NT2/D1 (cell line): Measurements from ENCODE around the gene CXCR6.

Experiments
- DNase-seq: peaks from one replicate; pipeline ENCODE4 v3.0.0-alpha.2; 2011; ENCODE audit warnings: low read depth, low spot score
- H3K27me3 ChIP-seq: 2 replicates; pipeline ENCODE4 v1.6.0; 2011; ENCODE audit warnings: mild to moderate bottlenecking; ENCODE audit not compliant: insufficient read length, insufficient read depth
- H3K36me3 ChIP-seq: 2 replicates; pipeline ENCODE4 v1.6.1; 2011; ENCODE audit warnings: mild to moderate bottlenecking, low read length, mixed read lengths; ENCODE audit not compliant: insufficient read depth, insufficient read length
- H3K4me1 ChIP-seq: 2 replicates; pipeline ENCODE4 v1.5.1; 2011; ENCODE audit not compliant: insufficient read depth, insufficient read length
- H3K4me3 ChIP-seq: 2 replicates; pipeline ENCODE4 v1.5.1; 2011; ENCODE audit warnings: low read depth; ENCODE audit not compliant: insufficient read length
- H3K9ac ChIP-seq: 2 replicates; pipeline ENCODE4 v1.6.0; 2011; ENCODE audit warnings: low read depth; ENCODE audit not compliant: insufficient read length
- H3K9me3 ChIP-seq: 2 replicates; pipeline ENCODE4 v1.5.1; 2011; ENCODE audit warnings: mild to moderate bottlenecking, low read length; ENCODE audit not compliant: insufficient read depth
- SUZ12 ChIP-seq: IDR thresholded peaks from 2 replicates; pipeline ENCODE4 v1.6.1; 2011; ENCODE audit not compliant: insufficient read length, insufficient read depth; ENCODE audit errors: extremely low read depth
- YY1 ChIP-seq: IDR thresholded peaks from 2 replicates; pipeline ENCODE4 v1.6.1; 2011; ENCODE audit not compliant: insufficient read length, insufficient read depth
- ZNF274 ChIP-seq: IDR thresholded peaks from 2 replicates; pipeline ENCODE4 v1.6.1; 2011; ENCODE audit warnings: mild to moderate bottlenecking, low read depth, low read length

Gene CXCR6

DNA sequence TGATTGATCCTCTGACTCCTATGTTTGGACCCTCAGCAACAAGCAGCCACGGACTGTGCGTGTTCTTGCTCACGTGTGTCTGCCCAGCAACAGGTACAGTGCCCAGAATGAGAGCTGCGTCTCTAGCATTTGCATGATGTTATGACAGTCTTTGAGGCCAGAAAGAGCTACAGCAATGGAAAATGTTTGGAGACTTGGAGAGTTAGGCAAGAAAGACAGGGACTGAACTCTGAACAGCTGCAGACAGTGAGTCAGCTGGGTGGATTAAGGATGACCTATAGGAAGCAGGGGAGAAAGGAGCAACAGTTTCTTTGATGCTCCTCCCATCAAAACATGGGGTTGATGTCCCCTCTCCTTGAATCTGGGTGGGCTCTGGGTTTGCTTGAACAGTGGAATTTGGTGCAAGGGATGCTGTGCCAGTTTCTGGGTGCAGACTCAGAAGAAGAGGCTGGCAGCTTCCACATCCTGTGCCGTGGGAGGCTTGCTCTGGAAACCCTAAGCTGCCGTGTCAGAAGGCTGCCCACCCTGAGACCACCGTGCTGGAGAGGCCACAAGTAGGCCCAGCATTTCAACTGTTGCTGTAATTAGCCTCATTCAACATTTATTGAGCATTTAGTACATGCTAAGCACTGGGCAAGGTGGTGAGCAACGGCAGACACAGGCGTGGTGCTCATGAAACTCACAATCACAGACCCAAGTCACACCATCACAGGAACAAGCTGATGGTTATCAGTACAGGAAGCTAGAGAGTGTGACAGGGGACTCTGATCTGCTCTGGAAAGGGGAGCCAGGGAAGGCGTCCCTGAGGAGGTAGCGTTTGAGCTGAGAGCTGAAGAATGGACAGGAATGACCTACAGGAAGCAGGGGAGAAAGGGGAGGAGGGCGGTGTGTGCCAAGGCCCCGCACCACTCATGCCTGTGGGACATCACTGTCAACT is 35.2 kb upstream of the CXCR6 start:
- Histone ChIP-seq H3K27me3 (peaks cover 5% of the 10 kb centered on the region), H3K4me1 (no peaks in the 10 kb centered on the region), H3K9me3 (peaks cover 14% of the 10 kb centered on the region; the same call in 1 of the 2 replicates), H3K9ac (no peak overlapping the region), H3K36me3 (no peaks in the 10 kb centered on the region), H3K4me3 (no peak overlapping the region)
- TF ChIP-seq YY1 (no peak), SUZ12 (no peak), ZNF274 (no peak)
- DNase-seq, result no peak

GRCh38 chr3:45908761-45909160 is 34.5 kb upstream of the CXCR6 start:
- Histone ChIP-seq H3K4me1 (no peaks in the 10 kb centered on the region), H3K36me3 (no peaks in the 10 kb centered on the region), H3K9ac (no peak overlapping the region), H3K9me3 (peaks cover 14% of the 10 kb centered on the region; the same call in 1 of the 2 replicates), H3K27me3 (peaks cover 8% of the 10 kb centered on the region), H3K4me3 (no peak overlapping the region)
- no peak for DNase-seq
- TF ChIP-seq YY1 (no peak), SUZ12 (no peak), ZNF274 (no peak)

DNA sequence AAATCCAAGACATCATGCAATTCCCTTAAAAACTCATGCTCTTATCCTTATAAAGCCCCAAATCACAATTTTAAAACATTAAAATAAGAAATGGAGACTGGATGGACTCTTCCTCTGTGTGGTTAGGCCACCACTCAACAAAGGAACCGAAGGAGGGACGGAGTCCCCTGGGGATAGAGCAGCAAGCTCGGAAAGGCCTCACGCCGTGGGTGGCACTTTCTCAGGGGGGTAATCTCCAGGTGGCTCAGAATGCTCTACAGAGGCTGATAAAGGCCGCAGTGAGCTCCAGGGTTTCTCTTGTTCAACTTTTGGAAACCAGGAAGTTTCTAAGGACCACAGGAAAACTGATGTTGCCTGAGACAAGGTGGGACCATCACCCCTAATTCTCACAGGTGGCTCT is 33.7 kb upstream of the CXCR6 start:
- no peak for TF ChIP-seq ZNF274
- no peak for TF ChIP-seq SUZ12
- no peak for TF ChIP-seq YY1
- no peaks in the 10 kb centered on the region for H3K36me3 ChIP-seq
- DNase-seq, result no peak
- no peak overlapping the region for H3K9ac ChIP-seq
- H3K4me1 ChIP-seq, result no peaks in the 10 kb centered on the region
- H3K9me3 ChIP-seq, result peaks cover 14% of the 10 kb centered on the region; the same call in 1 of the 2 replicates
- peaks cover 16% of the 10 kb centered on the region for H3K27me3 ChIP-seq
- no peak overlapping the region for H3K4me3 ChIP-seq

DNA sequence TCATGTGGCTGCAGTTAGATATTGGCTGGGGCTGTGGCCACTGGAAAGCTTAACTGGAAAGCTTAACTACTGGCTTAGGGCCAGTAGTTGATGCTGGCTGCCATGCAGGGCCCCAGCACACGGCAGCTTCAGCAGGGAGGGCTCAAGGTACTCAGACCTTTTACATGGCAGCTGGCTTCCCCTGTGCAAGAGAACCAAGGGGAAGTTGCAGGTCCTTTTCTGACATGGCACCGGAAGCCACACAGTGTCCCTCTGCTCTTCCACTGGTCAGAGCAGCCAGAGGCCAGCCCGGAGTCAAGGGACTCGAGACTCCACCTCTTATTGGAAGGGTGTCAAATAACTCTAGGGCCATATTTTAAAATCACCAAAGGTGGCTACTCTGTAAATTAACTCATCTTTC is 32.4 kb upstream of the CXCR6 start:
- H3K4me3 ChIP-seq, result no peak overlapping the region
- H3K36me3 ChIP-seq, result no peaks in the 10 kb centered on the region
- H3K9ac ChIP-seq, result no peak overlapping the region
- peaks cover 3% of the 10 kb centered on the region for H3K4me1 ChIP-seq
- TF ChIP-seq SUZ12 (no peak), YY1 (no peak), ZNF274 (no peak)
- H3K27me3 ChIP-seq, result peaks cover 28% of the 10 kb centered on the region
- H3K9me3 ChIP-seq, result peaks cover 4% of the 10 kb centered on the region; the same call in 1 of the 2 replicates
- DNase-seq, result no peak

DNA sequence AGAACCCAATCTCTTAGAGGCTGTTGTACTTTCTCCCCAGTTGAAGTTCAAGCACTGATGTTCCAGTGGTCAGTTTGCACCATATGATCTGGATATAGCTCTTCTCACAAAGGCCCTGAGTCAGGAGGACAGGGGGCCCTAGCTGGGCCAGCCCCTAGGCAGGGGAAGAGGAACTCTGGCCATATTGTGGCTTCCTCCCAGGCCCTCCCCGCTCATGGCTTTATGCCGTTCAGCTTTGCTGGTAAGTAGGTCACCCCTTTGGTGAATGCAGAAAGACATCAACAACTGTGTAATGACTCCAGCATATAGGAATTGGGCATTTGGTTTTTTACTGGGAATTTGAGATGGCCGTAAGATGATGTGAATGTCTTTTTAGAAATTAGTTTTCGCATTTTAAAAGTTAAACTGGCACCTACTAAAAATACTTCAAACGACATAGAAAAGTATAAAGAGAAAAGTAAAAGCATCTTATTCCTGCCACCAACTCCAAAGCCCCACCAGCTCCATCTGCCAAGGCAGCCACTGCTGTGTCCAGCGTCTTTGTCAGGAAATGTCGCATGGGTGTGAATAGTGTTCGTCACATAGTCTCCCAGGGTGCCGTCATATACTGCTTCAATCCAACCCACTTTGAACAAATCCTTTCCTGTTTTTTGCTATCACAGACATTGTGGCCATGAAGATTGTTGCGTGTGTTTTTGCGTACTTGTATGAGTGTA is 31.6 kb upstream of the CXCR6 start:
- Histone ChIP-seq H3K9ac (no peak overlapping the region), H3K4me3 (no peak overlapping the region), H3K4me1 (peaks cover 8% of the 10 kb centered on the region), H3K27me3 (peaks cover 33% of the 10 kb centered on the region), H3K9me3 (no peaks in the 10 kb centered on the region; the same call in 1 of the 2 replicates), H3K36me3 (no peaks in the 10 kb centered on the region)
- DNase-seq, result no peak
- TF ChIP-seq SUZ12, result no peak
- no peak for TF ChIP-seq YY1
- no peak for TF ChIP-seq ZNF274

- peaks cover 8% of the 10 kb centered on the region for H3K4me1 ChIP-seq
Measured at GRCh38 chr3:45912435-45912834, 30.8 kb upstream of the CXCR6 start.

More at GRCh38 chr3:45912435-45912834, 30.8 kb upstream of the CXCR6 start:
- Histone ChIP-seq H3K9me3 (no peaks in the 10 kb centered on the region; the same call in 1 of the 2 replicates), H3K9ac (no peak overlapping the region), H3K36me3 (no peaks in the 10 kb centered on the region), H3K27me3 (peaks cover 40% of the 10 kb centered on the region), H3K4me3 (no peak overlapping the region)
- no peak for DNase-seq
- no peak for TF ChIP-seq SUZ12
- no peak for TF ChIP-seq YY1
- TF ChIP-seq ZNF274, result no peak
